ENCODE results near the gene PITX2. TPM values are rescaled to one million over a fixed set of nuclear protein-coding genes. Genes with fewer than 3 reads are reported as not detected.
A peak's percentile ranks its signal among the peaks of the same experiment; 100 is the strongest.

The PITX2 gene
- total and polyA plus RNA-seq, 2 of the 13 experiments (the other 11 are each of a cell fraction or from before 2014, with no cell fraction given): not detected

GRCh38 chr4:110640576-110640975 lies 17.7 kb upstream of the PITX2 start (continued):
- TF ChIP-seq THAP7 (CRISPR knock-in tag; IDR thresholded peaks at IDR 0.05) (no peak), ZFX (CRISPR knock-in tag; IDR thresholded peaks at IDR 0.05; ENCODE audit: low read depth) (no peak), SYNCRIP (IDR thresholded peaks at IDR 0.05; ENCODE audit: insufficient read depth, low read depth, low read length) (no peak), CBX1 (IDR thresholded peaks at IDR 0.05; ENCODE audit: low read depth) (no peak), MBD4 (IDR thresholded peaks at IDR 0.05; ENCODE audit: borderline replicate concordance, low read length) (peak; percentile 50; the same call in 1 of the 2 replicates), PAXIP1 (CRISPR knock-in tag; conservative IDR thresholded peaks at IDR 0.05) (peak; percentile 36), ZNF224 (CRISPR knock-in tag; IDR thresholded peaks at IDR 0.05) (no peak), FOXP4 (CRISPR knock-in tag; IDR thresholded peaks at IDR 0.05) (peak; percentile 52; the same call in 1 of the 2 replicates), ZNF652 (CRISPR knock-in tag; IDR thresholded peaks at IDR 0.05; ENCODE audit: borderline replicate concordance, low read depth) (0 out of 2 replicates have a peak, but pooled peaks have one; percentile 24), MIXL1 (CRISPR knock-in tag; IDR thresholded peaks at IDR 0.05) (0 out of 2 replicates have a peak, but pooled peaks have one; percentile 44), FOXA3 (CRISPR knock-in tag; IDR thresholded peaks at IDR 0.05) (peak; percentile 88), ZBTB26 (CRISPR knock-in tag; IDR thresholded peaks at IDR 0.05; ENCODE audit: borderline replicate concordance) (no peak), FOXP1 (IDR thresholded peaks at IDR 0.05) (no peak), FOXP1 (CRISPR knock-in tag; IDR thresholded peaks at IDR 0.05) (peak; percentile 77), SOX5 (CRISPR knock-in tag; IDR thresholded peaks at IDR 0.05; ENCODE audit: borderline replicate concordance) (peak; percentile 35; the same call in 1 of the 2 replicates), ZNF609 (CRISPR knock-in tag; IDR thresholded peaks at IDR 0.05; ENCODE audit: borderline replicate concordance) (peak; percentile 81; the same call in 1 of the 2 replicates), NFIC (IDR thresholded peaks at IDR 0.05; ENCODE audit: low read length) (0 out of 2 replicates have a peak, but pooled peaks have one; percentile 36)
